Mesendoderm (in vitro differentiated cells): ENCODE measurements around the gene CAB39L.

Experiments used
- DNase-seq: peaks from one replicate; pipeline ENCODE4 v3.0.0; 2013
- H2AK5ac ChIP-seq: 2 replicates; pipeline ENCODE4 v1.6.1; 2013; ENCODE audit warnings: low read length, inconsistent platforms
- H2BK120ac ChIP-seq: 2 replicates; pipeline ENCODE4 v1.6.1; 2013; ENCODE audit warnings: low read depth, mild to moderate bottlenecking, low read length, moderate library complexity, mixed read lengths
- H2BK15ac ChIP-seq: replicated peaks from 2 replicates; pipeline ENCODE4 v1.6.1; 2013; ENCODE audit warnings: low read depth, mild to moderate bottlenecking, moderate library complexity
- H2BK5ac ChIP-seq: 2 replicates; pipeline ENCODE4 v1.6.1; 2013; ENCODE audit warnings: low read length, inconsistent platforms
- H3K18ac ChIP-seq: 2 replicates; pipeline ENCODE4 v1.6.1; 2013; ENCODE audit warnings: mild to moderate bottlenecking, low read length, mixed read lengths
- H3K23ac ChIP-seq: one replicate; pipeline ENCODE4 v1.6.1; 2013; ENCODE audit warnings: low read length
- H3K27ac ChIP-seq: 2 replicates; pipeline ENCODE4 v1.5.1; 2013; ENCODE audit warnings: low read depth, mild to moderate bottlenecking, inconsistent platforms, low read length, moderate library complexity
- H3K27me3 ChIP-seq: 2 replicates; pipeline ENCODE4 v1.6.1; 2013; ENCODE audit warnings: low read length, control low read depth, mild to moderate bottlenecking, inconsistent platforms; ENCODE audit not compliant: insufficient read depth, poor library complexity
- H3K36me3 ChIP-seq: 2 replicates; pipeline ENCODE4 v1.6.1; 2013; ENCODE audit warnings: low read length, inconsistent platforms; ENCODE audit not compliant: control insufficient read depth, insufficient read depth
- H3K4ac ChIP-seq: one replicate; pipeline ENCODE4 v1.6.1; 2013; ENCODE audit warnings: low read depth, mild to moderate bottlenecking, low read length, moderate library complexity
- H3K4me1 ChIP-seq: 2 replicates; pipeline ENCODE4 v1.6.1; 2013; ENCODE audit warnings: low read depth, low read length, inconsistent platforms; ENCODE audit not compliant: control insufficient read depth
- H3K4me2 ChIP-seq: 2 replicates; pipeline ENCODE4 v1.6.1; 2013; ENCODE audit warnings: low read length
- H3K4me3 ChIP-seq: 2 replicates; pipeline ENCODE4 v1.5.1; 2013; ENCODE audit warnings: mild to moderate bottlenecking, low read length
- H3K56ac ChIP-seq: one replicate; pipeline ENCODE4 v1.6.1; 2013; ENCODE audit warnings: low read length
- H3K79me1 ChIP-seq: 2 replicates; pipeline ENCODE4 v1.6.1; 2013; ENCODE audit warnings: low read length, inconsistent platforms
- H3K79me2 ChIP-seq: 2 replicates; pipeline ENCODE4 v1.6.1; 2013; ENCODE audit warnings: mild to moderate bottlenecking, low read length; ENCODE audit not compliant: control insufficient read depth, insufficient read depth
- H3K9ac ChIP-seq: 2 replicates; pipeline ENCODE4 v1.6.1; 2013; ENCODE audit warnings: low read length, inconsistent platforms
- H4K5ac ChIP-seq: one replicate; pipeline ENCODE4 v1.6.1; 2013; ENCODE audit warnings: low read length
- H4K8ac ChIP-seq: one replicate; pipeline ENCODE4 v1.6.1; 2013; ENCODE audit warnings: low read depth, mild to moderate bottlenecking, control low read depth, low read length, moderate library complexity
- whole genome bisulfite sequencing: extraction: QIAGEN DNeasy Blood & Tissue Kit; methylation state at CpG from one replicate; pipeline ENCODE4 v1.1.7; 2013; ENCODE audit warnings: low lambda C conversion rate, missing lambda C conversion rate; ENCODE audit not compliant: insufficient coverage; ENCODE audit errors: extremely low coverage; 5-methylcytosine and 5-hydroxymethylcytosine counted together

Gene CAB39L

DNA sequence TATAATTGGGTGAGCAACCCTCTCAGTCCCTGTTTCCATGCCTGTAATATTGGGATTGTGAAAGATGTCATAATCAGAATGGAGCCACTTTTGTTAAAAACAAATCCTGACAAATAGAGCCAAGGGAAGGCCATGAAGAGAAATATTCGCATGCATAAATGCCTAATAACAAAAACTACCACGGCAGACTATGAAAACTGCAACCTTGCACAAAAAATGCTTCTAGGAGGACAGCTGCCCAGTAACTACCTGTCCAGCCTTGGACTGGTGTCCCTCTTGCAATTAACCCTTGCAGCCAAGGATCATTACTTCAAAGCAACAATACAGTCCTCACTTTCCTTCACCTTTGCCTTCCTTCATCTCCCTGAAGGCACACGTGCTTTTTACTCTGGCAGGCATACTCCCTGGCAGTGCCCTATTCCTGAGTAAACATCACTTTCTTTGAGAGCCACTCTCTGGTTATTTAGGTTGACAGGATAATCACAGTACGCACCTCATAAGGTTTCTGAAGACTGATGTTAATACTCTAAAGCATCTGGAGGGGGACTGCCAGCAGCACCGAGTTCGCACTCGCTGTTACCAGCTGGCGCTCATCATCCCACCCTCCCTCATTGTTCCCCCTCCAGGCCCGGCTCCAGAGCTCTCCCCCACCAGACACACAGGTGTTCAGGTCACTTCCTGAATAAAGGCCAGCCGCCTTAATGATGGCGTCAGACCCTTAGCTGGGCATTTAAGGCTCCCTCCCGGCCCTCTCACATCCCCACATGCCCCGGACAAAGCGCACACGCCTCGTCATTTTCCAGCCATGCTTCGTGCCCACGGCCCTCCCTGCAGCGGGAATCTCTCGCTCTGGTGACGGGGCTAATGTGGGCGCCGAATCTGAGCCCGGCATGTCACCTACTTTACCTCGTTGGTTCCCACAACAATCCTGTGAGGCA, 138.8 kb downstream of the CAB39L start:
- no peak overlapping the region for H2BK5ac ChIP-seq
- H3K18ac ChIP-seq = no peak overlapping the region
- DNase-seq = no peak
- no peaks in the 10 kb centered on the region for H3K79me2 ChIP-seq
- H2BK120ac ChIP-seq = no peak overlapping the region
- H3K36me3 ChIP-seq = no peaks in the 10 kb centered on the region
- H3K4me3 ChIP-seq = no peak overlapping the region
- H3K27ac ChIP-seq = no peak overlapping the region
- WGBS = no CpG with 5 or more reads among the region's 25 CpGs
- no peak overlapping the region for H4K8ac ChIP-seq
- H3K4ac ChIP-seq = no peak overlapping the region
- no peaks in the 10 kb centered on the region for H3K79me1 ChIP-seq
- H2AK5ac ChIP-seq = no peak overlapping the region
- no peak overlapping the region for H3K23ac ChIP-seq
- no peak overlapping the region for H4K5ac ChIP-seq
- no peak overlapping the region for H3K4me2 ChIP-seq
- H3K9ac ChIP-seq = no peak overlapping the region
- no peak overlapping the region for H2BK15ac ChIP-seq
- no peak overlapping the region for H3K56ac ChIP-seq
- H3K27me3 ChIP-seq = no peaks in the 10 kb centered on the region
- H3K4me1 ChIP-seq = no peaks in the 10 kb centered on the region

DNA sequence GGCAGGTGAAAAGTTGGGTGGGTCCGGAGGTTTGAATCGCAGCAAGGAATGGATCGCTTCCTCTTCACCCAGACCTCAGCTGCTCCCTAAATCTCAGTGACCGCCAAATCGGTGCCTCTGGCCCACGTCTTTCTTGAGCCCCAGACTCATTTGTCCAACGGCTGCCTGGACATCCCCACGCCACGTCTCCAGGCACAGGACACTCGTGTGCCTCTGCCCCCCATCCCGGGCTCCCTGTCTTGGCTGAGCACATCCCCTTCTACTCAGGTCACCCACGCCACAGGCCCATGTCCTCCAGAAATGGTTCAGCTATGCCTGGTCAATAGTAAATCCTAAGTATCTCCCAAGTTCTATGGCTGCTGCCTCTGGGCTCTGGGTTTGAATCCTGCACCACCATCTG, 139.5 kb downstream of the CAB39L start:
- no peak overlapping the region for H4K8ac ChIP-seq
- no peak overlapping the region for H2BK120ac ChIP-seq
- no peak overlapping the region for H3K56ac ChIP-seq
- H3K79me2 ChIP-seq = no peaks in the 10 kb centered on the region
- H3K36me3 ChIP-seq = no peaks in the 10 kb centered on the region
- H3K23ac ChIP-seq = no peak overlapping the region
- no peak overlapping the region for H3K9ac ChIP-seq
- H3K27me3 ChIP-seq = no peaks in the 10 kb centered on the region
- H3K4me1 ChIP-seq = no peaks in the 10 kb centered on the region
- DNase-seq = no peak
- no peak overlapping the region for H2BK15ac ChIP-seq
- no peaks in the 10 kb centered on the region for H3K79me1 ChIP-seq
- no peak overlapping the region for H3K27ac ChIP-seq
- no CpG with 5 or more reads among the region's 12 CpGs for WGBS
- H3K4me2 ChIP-seq = no peak overlapping the region
- H3K18ac ChIP-seq = no peak overlapping the region
- H2BK5ac ChIP-seq = no peak overlapping the region
- no peak overlapping the region for H4K5ac ChIP-seq
- H3K4me3 ChIP-seq = no peak overlapping the region
- H2AK5ac ChIP-seq = no peak overlapping the region
- no peak overlapping the region for H3K4ac ChIP-seq

DNA sequence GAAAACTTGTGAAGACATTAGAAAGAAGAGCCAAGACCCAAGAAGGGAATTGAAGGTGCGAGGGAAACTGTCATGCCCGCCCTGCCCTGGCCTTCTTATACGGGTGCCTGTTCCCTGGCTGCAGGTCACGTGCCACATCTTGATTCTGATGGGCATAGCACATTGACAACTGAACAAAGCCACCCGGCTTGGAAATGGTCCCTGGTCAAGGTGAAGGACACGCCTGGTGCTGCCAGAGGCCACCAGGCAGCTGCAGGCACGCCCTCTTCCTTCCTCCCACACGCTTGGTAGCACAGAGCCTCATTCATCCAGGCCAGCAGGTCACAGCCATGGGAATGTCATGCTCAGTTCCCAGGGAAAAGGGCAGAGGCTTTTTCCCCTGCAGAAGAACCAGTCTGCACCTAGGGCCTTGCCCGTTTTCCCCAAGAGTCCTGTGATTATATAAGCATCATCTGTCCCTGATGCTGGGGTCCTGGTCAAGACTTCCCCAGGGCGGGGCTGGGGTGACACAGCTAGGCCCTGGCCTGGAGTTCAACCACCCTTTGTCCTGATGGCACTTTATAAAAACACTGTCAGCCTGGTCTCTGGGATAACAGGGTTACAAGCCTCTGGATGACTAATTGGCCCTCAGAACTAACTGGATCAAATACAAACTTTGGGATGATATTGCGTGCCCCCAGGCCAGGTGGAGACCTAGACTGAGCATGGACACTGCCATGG, 140.2 kb downstream of the CAB39L start:
- H2BK5ac ChIP-seq = no peak overlapping the region
- DNase-seq = no peak
- H3K79me2 ChIP-seq = no peaks in the 10 kb centered on the region
- no peak overlapping the region for H3K23ac ChIP-seq
- no peak overlapping the region for H2BK15ac ChIP-seq
- no peak overlapping the region for H2BK120ac ChIP-seq
- no peak overlapping the region for H3K4ac ChIP-seq
- no peak overlapping the region for H4K8ac ChIP-seq
- H3K9ac ChIP-seq = no peak overlapping the region
- H3K4me1 ChIP-seq = no peaks in the 10 kb centered on the region
- H3K27me3 ChIP-seq = no peaks in the 10 kb centered on the region
- H3K36me3 ChIP-seq = no peaks in the 10 kb centered on the region
- WGBS = no CpG with 5 or more reads among the region's 11 CpGs
- no peak overlapping the region for H3K4me3 ChIP-seq
- H3K79me1 ChIP-seq = no peaks in the 10 kb centered on the region
- H3K56ac ChIP-seq = no peak overlapping the region
- no peak overlapping the region for H3K4me2 ChIP-seq
- no peak overlapping the region for H2AK5ac ChIP-seq
- no peak overlapping the region for H3K18ac ChIP-seq
- no peak overlapping the region for H3K27ac ChIP-seq
- H4K5ac ChIP-seq = no peak overlapping the region

DNA sequence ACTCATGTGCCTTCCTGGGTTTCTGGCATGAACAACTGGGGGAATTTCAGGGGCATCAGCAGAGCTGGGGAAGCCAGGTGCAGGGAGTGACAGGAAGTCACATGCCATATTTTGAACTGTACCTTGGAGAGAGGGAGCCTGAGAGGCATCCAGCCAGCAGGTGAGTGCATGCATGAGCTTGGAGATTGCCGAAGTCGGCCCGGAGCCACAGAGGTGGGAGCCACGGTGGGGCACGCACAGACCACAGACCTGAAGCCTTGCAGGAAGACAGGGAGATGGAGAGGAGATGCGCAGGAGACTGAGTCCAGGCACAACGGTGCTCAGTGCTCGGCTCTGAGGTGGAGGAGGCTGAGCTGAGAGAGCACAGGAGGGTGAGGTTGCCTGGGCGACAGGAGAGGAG, 141.0 kb downstream of the CAB39L start:
- Histone ChIP-seq H3K36me3 (no peaks in the 10 kb centered on the region), H2BK15ac (no peak overlapping the region), H3K27me3 (no peaks in the 10 kb centered on the region), H2BK120ac (no peak overlapping the region), H3K4me3 (no peak overlapping the region), H2BK5ac (no peak overlapping the region), H2AK5ac (no peak overlapping the region), H3K79me2 (no peaks in the 10 kb centered on the region), H4K5ac (no peak overlapping the region), H3K4me1 (no peaks in the 10 kb centered on the region), H3K56ac (no peak overlapping the region), H3K9ac (no peak overlapping the region), H3K4me2 (no peak overlapping the region), H4K8ac (no peak overlapping the region), H3K23ac (no peak overlapping the region), H3K27ac (no peak overlapping the region), H3K4ac (no peak overlapping the region), H3K18ac (no peak overlapping the region), H3K79me1 (no peaks in the 10 kb centered on the region)
- no CpG with 5 or more reads among the region's 9 CpGs for WGBS
- DNase-seq = no peak

DNA sequence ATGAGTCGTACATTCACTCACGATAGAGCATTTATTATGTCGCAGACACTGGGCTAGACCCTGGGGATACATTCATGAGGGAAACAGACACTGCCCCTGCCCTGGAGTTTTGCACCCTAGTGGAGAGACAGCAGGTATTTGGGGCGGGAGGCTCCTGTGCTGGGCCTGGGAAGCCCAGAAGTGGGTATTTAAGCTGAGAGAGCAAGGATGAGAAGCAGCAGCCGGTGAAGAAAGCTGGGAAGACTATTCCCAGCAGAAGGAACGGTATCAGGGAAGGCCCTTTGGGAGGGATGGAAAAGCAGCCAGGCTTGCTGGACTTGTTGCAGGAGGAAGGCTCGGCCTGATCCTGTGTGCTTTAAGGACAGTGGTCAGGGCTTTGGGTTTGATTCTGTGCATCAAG, 141.6 kb downstream of the CAB39L start:
- Histone ChIP-seq H3K36me3 (no peaks in the 10 kb centered on the region), H4K5ac (no peak overlapping the region), H3K9ac (no peak overlapping the region), H3K56ac (no peak overlapping the region), H3K27me3 (no peaks in the 10 kb centered on the region), H2AK5ac (no peak overlapping the region), H3K18ac (no peak overlapping the region), H3K4me2 (no peak overlapping the region), H3K4me1 (no peaks in the 10 kb centered on the region), H3K27ac (no peak overlapping the region), H4K8ac (no peak overlapping the region), H3K23ac (no peak overlapping the region), H3K4me3 (no peak overlapping the region), H3K79me2 (no peaks in the 10 kb centered on the region), H3K79me1 (no peaks in the 10 kb centered on the region), H3K4ac (no peak overlapping the region), H2BK5ac (no peak overlapping the region), H2BK15ac (no peak overlapping the region), H2BK120ac (no peak overlapping the region)
- DNase-seq = no peak
- WGBS = no CpG with 5 or more reads among the region's 7 CpGs
